ENCODE data around the gene FGFR1OP2. TPM values are rescaled to one million over a fixed set of nuclear protein-coding genes. Genes with fewer than 3 reads are reported as not detected.

FGFR1OP2 gene
- total and polyA plus RNA-seq, 2 experiments from 2014 or later, result 35.6 to 45.0 TPM

- no peak for TF ChIP-seq ZNF462 (CRISPR knock-in tag; IDR thresholded peaks at IDR 0.05)
- no peak for TF ChIP-seq ETS1 (IDR thresholded peaks at IDR 0.05)
- no peak for TF ChIP-seq ZNF331 (CRISPR knock-in tag; IDR thresholded peaks at IDR 0.05; ENCODE audit: low read depth)
- TF ChIP-seq STAT1 (IDR thresholded peaks at IDR 0.05; ENCODE audit: unreplicated experiment), result no peak
- TF ChIP-seq EZH2phosphoT487 (IDR thresholded peaks at IDR 0.05; ENCODE audit: unreplicated experiment), result no peak
- no peak for TF ChIP-seq JUNB (IDR thresholded peaks at IDR 0.05; ENCODE audit: unreplicated experiment)
- TF ChIP-seq CREB1 (CRISPR knock-in tag; IDR thresholded peaks at IDR 0.05; ENCODE audit: low read depth), result no peak
- TF ChIP-seq CTCF (conservative IDR thresholded peaks at IDR 0.05; ENCODE audit: low read depth in 2 of 2), result no peak
Measured at GRCh38 chr12:27006797-27007467, 68.7 kb downstream of the FGFR1OP2 start (continued).
